A549 treated with CpdA at 1 μM for 4 hours (cell line): ENCODE measurements around the gene SNTB2. TPM values are rescaled to one million over a fixed set of nuclear protein-coding genes. Genes with fewer than 3 reads are reported as not detected.

Experiments
- total RNA-seq: library from RNA; stranded (reverse); fragments of 200-300 nt; extraction: Qiagen RNA extraction; gene quantifications from 5 replicates; pipeline ENCODE4 v1.2.3, GENCODE V29; 2022; ENCODE audit warnings: low read depth

The SNTB2 gene
- total RNA-seq = 5.4 to 7.2 TPM (median 6.7 TPM) in 5 replicates

DNA sequence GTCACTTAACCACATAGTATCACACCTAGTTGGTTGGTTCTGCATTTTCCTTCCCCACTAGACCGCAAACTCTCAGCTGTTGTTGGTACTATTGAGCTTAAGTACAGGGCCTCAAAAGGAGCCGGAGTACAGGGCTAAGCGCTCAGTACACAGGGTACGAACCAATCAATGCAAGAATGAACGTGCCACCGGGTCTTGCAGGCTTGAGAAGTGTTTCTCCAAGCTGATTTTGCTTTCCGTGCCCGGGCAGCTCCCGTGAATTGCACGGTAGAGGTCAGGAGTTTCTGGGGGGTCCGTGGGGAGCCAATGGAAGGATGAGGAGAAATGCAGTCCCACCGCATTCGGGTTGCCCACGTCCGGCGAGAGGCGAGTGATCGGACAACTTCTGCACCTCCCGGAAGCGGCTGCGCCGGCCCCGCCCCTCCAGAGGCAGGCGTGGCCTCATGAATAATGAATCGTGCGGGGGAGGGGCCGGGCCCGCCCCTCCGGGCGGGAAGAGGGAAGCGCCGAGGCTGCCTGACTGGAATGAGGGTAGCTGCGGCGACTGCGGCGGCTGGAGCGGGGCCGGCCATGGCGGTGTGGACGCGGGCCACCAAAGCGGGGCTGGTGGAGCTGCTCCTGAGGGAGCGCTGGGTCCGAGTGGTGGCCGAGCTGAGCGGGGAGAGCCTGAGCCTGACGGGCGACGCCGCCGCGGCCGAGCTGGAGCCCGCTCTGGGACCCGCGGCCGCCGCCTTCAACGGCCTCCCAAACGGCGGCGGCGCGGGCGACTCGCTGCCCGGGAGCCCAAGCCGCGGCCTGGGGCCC is at the start of gene SNTB2:
Gene SNTB2 (plus strand): TSS at position 523 of the 804 bp plus-strand sequence. CDS start 3 bp downstream, at position 526.

DNA sequence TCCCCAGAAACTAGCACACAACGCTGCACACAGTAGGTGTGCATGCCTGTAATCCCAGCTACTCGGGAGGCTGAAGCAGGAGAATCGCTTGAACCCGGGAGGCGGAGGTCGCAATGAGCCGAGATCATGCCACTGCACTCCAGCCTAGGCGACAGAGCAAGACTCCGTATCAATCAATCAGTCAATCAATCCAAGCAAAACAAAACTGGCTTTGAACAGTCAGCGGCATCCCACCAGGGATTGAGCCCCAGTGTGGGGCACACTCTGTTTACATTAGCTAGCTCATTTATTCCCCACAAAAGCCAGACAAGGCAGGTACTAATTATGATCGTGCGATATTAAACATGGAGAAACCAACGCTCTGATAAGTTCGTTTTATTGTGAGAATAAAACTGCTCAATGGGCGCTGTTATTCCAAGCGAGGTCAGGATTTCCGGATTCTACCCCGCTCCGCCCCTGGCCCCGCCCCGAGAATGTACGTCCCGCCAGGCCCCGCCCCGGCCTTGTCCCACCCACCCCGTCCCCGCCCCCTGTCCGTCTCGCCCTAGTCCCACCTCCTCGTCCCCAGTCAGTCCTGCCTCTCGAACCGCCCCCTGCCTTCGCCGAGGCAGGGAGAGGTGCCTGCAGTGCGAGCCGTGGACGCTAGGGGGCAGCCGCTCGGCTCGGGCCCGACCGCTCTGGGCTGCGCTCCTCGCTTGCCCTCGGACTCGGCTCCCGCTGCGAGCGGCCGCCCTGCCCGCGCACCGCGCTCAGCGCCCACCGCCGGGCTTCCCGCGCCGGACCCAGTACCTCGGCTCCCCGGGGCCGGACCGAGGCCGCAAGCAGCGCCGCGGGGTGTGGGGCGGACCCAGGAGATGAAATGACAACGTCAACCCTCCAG is 123.9 kb downstream of the SNTB2 start, which contains the start of gene VPS4A:
Gene VPS4A (plus strand): TSS at position 698 of the 880 bp plus-strand sequence. CDS start 162 bp downstream, at position 860.

GRCh38 chr16:69330286-69331109 is 143.5 kb downstream of the SNTB2 start, which contains the start of gene PDF:
PDF (minus strand) TSS chr16:69330588; CDS start chr16:69330570, 18 bp downstream.

GRCh38 chr16:69339289-69340094 is 152.5 kb downstream of the SNTB2 start, which contains the start of the genes COG8 and NIP7:
COG8 (minus strand) TSS chr16:69339564; CDS start chr16:69339552, 12 bp downstream.
NIP7 (plus strand) TSS chr16:69339772; CDS start chr16:69339830, 58 bp downstream.

GRCh38 chr16:69351309-69352027 is 164.5 kb downstream of the SNTB2 start, which contains the start of gene TMED6:
TMED6 (minus strand) TSS chr16:69351786; CDS start chr16:69351753, 33 bp downstream.

Other genes starting within 250 kb of the SNTB2 start
- 31.6 to 47.6 TPM (median 42.9 TPM) in 5 replicates for gene HAS3, start 81.5 kb upstream of the SNTB2 start, total RNA-seq
- 102 to 135 TPM (median 133 TPM) in 5 replicates for gene CHTF8, start 54.6 kb upstream of the SNTB2 start, total RNA-seq
- 84.6 to 91.9 TPM (median 87.8 TPM) in 5 replicates for gene UTP4, start 54.5 kb upstream of the SNTB2 start, total RNA-seq
- gene VPS4A, start 124.2 kb downstream of the SNTB2 start, total RNA-seq = 29.2 to 32.6 TPM (median 31.2 TPM) in 5 replicates
- 23.3 to 46.3 TPM (median 37.0 TPM) in 5 replicates for gene PDF, start 143.4 kb downstream of the SNTB2 start, total RNA-seq
- gene COG8, start 152.4 kb downstream of the SNTB2 start, total RNA-seq = 18.9 to 29.2 TPM (median 27.2 TPM) in 5 replicates
- gene NIP7, start 152.6 kb downstream of the SNTB2 start, total RNA-seq = 52.1 to 79.4 TPM (median 55.4 TPM) in 5 replicates
- gene TMED6, start 164.6 kb downstream of the SNTB2 start, total RNA-seq = 0.06 TPM in 1 of 5 replicates, not detected in the others
- 20.3 to 28.4 TPM (median 23.6 TPM) in 5 replicates for gene TERF2, start 198.8 kb downstream of the SNTB2 start, total RNA-seq
- 197 to 229 TPM (median 216 TPM) in 5 replicates for gene CYB5B, start 237.5 kb downstream of the SNTB2 start, total RNA-seq